ENCODE data around the gene CTDSP2. TPM values are rescaled to one million over a fixed set of nuclear protein-coding genes. Genes with fewer than 3 reads are reported as not detected.
"Not testable (repeated sequence)": the region's sequence is repeated elsewhere in the genome, so short reads cannot be mapped to it uniquely, and the experiment has no call there.

Gene CTDSP2
- total RNA-seq, 1 donor from 2014 or later, result 83.2 TPM

GRCh38 chr12:57889500-57889989 lies 43.0 kb upstream of the CTDSP2 start:
- Mint-ChIP-seq H3K4me3 (no peak overlapping the region), H3K9me3 (no peaks in the 10 kb centered on the region), H3K4me1 (peaks cover 33% of the 10 kb centered on the region), H3K36me3 (ENCODE audit: low read depth) (no peaks in the 10 kb centered on the region), H3K27ac (ENCODE audit: unreplicated experiment) (no peak overlapping the region), H3K27me3 (ENCODE audit: low read depth) (peaks cover 2% of the 10 kb centered on the region)
- no peak for TF ChIP-seq CTCF (conservative IDR thresholded peaks at IDR 0.05)
- no peak for DNase-seq (ENCODE audit: low read depth, low spot score)

DNA sequence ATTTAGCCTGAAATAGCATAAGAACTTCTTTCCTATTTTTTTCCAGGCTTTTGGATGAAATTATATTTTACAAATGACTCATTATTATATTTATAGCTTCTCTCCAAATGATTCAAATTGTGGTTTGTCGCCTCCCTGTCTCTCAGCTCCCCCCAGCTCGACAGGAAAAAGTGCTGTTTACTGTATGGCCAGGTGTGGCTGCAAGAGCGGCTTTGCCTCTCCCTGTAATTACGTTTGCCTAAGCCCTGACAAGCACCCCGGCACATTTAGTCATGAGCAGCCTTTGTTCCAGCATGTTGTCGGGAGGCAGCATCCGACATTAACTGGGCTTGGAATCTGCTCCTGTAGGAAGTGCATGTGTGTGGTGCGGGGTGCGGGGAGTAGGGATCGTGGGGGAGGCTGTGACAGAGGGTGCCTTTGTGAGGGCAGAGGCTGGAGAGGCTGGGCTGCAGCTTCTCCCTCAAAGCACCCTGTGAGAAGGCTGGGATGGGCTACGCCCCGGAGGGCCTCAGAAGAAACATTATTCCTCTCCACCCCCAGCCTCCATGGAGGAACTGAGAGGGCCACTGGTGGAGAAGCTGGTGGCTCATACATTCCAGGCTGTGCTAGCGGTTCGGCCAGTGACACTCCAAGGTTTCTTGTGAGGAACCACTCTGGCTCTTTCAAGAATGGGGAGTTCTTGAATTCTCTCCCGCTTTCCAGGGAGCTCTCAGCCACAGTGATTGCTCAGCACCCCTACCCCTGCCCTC lies 42.1 kb upstream of the CTDSP2 start:
- peaks cover 2% of the 10 kb centered on the region for H3K36me3 Mint-ChIP-seq (ENCODE audit: low read depth)
- H3K4me1 Mint-ChIP-seq, result peaks cover 24% of the 10 kb centered on the region
- no peak for DNase-seq (ENCODE audit: low read depth, low spot score)
- peak overlapping the region; percentile 5 for H3K4me3 Mint-ChIP-seq
- TF ChIP-seq CTCF (conservative IDR thresholded peaks at IDR 0.05), result no peak
- peaks cover 2% of the 10 kb centered on the region for H3K9me3 Mint-ChIP-seq
- H3K27ac Mint-ChIP-seq (ENCODE audit: unreplicated experiment), result peak overlapping the region; percentile 96
- H3K27me3 Mint-ChIP-seq (ENCODE audit: low read depth), result peaks cover 2% of the 10 kb centered on the region

- Mint-ChIP-seq H3K4me3 (peak overlapping the region; percentile 9), H3K27ac (ENCODE audit: unreplicated experiment) (no peak overlapping the region), H3K27me3 (ENCODE audit: low read depth) (peaks cover 2% of the 10 kb centered on the region), H3K9me3 (peaks cover 2% of the 10 kb centered on the region), H3K36me3 (ENCODE audit: low read depth) (peaks cover 2% of the 10 kb centered on the region), H3K4me1 (peaks cover 22% of the 10 kb centered on the region)
- DNase-seq (ENCODE audit: low read depth, low spot score), result no peak
- no peak for TF ChIP-seq CTCF (conservative IDR thresholded peaks at IDR 0.05)
These were observed 41.3 kb upstream of the CTDSP2 start for GRCh38 chr12:57887631-57888408.

DNA sequence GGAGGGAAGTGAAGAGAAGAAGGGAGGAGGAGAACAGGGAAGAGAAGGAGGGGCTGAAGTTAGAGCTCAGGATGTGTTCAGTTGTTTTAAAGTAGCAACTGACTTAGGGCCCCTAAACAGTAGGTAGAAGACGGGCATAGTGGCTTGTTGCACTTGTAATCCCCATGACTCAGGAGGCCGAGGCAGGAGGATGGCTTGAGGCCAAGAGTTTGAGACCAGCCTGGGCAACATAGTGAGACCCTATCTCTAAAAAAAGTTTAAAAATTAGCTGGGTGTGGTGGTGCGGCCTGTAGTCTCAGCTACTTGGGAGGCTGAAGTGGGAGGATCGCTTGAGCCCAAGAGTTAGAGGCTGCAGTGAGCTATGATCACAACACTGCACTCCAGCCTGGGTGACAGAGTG lies 40.4 kb upstream of the CTDSP2 start:
- Mint-ChIP-seq H3K4me1 (peaks cover 17% of the 10 kb centered on the region), H3K4me3 (peak overlapping the region; percentile 31)
- H3K27ac Mint-ChIP-seq (ENCODE audit: unreplicated experiment); DNase-seq (ENCODE audit: low read depth, low spot score); H3K36me3 Mint-ChIP-seq (ENCODE audit: low read depth); H3K9me3 Mint-ChIP-seq; H3K27me3 Mint-ChIP-seq (ENCODE audit: low read depth): not testable (repeated sequence)

GRCh38 chr12:57886542-57886941 lies 40.0 kb upstream of the CTDSP2 start:
- no peak overlapping the region for H3K27ac Mint-ChIP-seq (ENCODE audit: unreplicated experiment)
- TF ChIP-seq CTCF (conservative IDR thresholded peaks at IDR 0.05), result no peak
- DNase-seq (ENCODE audit: low read depth, low spot score), result no peak
- peak overlapping the region; percentile 31 for H3K4me3 Mint-ChIP-seq
- H3K36me3 Mint-ChIP-seq (ENCODE audit: low read depth), result peaks cover 5% of the 10 kb centered on the region
- H3K27me3 Mint-ChIP-seq (ENCODE audit: low read depth), result peaks cover 2% of the 10 kb centered on the region
- H3K9me3 Mint-ChIP-seq, result peaks cover 2% of the 10 kb centered on the region
- peaks cover 15% of the 10 kb centered on the region for H3K4me1 Mint-ChIP-seq

DNA sequence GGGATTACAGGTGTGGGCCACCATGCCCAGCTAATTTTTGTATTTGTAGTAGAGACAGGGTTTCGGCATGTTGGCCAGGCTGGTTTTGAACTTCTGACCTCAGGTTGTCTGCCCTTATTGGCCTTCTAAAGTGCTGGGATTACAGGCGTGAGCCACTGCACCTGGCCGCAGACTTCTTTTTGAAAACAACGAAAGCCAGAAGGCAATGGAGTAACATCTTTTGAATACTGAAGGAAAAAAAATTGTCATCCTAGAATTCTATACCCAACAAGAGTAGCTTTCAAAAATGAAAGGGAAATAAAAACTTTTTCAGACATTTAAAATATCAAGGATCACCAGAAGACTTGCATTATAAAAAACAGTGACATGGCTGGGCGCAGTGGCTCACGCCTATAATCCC lies 38.7 kb upstream of the CTDSP2 start:
- Mint-ChIP-seq H3K4me3 (no peak overlapping the region), H3K4me1 (peaks cover 15% of the 10 kb centered on the region), H3K27ac (ENCODE audit: unreplicated experiment) (no peak overlapping the region), H3K27me3 (ENCODE audit: low read depth) (peaks cover 2% of the 10 kb centered on the region), H3K36me3 (ENCODE audit: low read depth) (peaks cover 5% of the 10 kb centered on the region), H3K9me3 (peaks cover 2% of the 10 kb centered on the region)
- TF ChIP-seq CTCF (conservative IDR thresholded peaks at IDR 0.05), result no peak
- DNase-seq (ENCODE audit: low read depth, low spot score), result no peak

Measured in neural crest cell (in vitro differentiated cells).